HT1080 (cell line): ENCODE data around the gene PCAT6. TPM values are rescaled to one million over a fixed set of nuclear protein-coding genes. Genes with fewer than 3 reads are reported as not detected.
A peak's percentile ranks its signal among the peaks of the same experiment; 100 is the strongest.
"Not testable (repeated sequence)": the region's sequence is repeated elsewhere in the genome, so short reads cannot be mapped to it uniquely, and the experiment has no call there.

Source experiments
- DNase-seq: peaks from one replicate; pipeline ENCODE4 v3.0.0-alpha.2; 2015; ENCODE audit warnings: low read depth
- total RNA-seq: library from RNA; depleted of rRNA; stranded (reverse); fragments of >200 nt; shearing (Covaris generic); gene quantifications from 2 replicates; pipeline ENCODE4 v1.2.3, GENCODE V29; 2014

PCAT6 gene
- total RNA-seq, 1 experiment from 2014 or later, result not detected

DNA sequence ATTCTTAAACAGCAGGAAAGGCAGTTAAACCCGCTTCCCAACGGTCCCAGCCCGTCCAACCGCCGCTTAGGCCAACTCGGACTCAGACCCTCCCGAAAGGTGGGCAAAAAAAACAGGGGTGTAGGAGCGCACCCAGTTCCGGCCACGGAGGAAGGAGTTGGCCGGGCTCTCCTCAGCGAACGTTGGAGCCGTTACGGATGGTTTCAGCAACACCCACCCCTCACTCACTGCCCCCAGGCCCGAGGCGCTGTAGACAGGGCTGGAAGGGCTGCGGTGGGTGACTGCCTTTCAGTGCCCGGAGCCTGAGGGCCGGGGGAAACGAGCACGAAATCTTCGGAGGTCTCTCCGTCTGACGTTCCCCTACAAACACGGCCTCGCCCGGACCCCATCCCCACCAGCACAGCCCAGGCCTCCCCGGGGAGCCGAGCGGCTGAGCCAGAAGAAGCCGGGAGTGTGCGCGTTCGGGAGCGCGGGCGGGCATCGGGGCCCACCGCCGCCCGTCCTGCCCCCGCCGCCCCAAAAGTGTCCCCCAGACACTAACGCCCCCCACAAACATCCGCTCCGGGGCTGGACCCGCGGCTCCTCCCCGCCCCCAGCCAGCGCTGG is 3.8 kb upstream of the PCAT6 start:
- no peak for DNase-seq

DNA sequence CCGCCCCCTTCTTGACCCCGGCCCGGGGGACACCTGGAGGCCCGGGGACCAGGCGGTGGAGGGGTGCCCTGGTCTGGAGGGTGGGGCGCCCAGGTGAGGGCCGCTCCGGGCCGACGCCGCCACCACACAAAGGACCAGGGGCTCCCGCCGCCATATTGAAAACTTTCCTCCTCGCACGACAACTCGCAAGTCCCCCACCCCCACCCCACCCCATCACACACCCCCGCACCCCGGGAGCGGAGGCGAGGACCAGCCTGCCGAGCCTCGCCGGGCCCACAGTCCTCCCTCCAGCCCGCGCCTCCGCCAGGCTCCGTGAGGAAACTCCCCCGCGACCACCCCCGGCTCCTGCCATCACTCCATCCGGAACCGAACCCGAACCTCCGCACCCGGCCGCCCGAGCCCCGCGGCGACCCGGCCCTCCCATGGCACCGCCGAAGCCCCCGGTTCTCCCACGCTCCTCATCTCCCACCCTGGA is 3.3 kb upstream of the PCAT6 start:
- no peak for DNase-seq

DNA sequence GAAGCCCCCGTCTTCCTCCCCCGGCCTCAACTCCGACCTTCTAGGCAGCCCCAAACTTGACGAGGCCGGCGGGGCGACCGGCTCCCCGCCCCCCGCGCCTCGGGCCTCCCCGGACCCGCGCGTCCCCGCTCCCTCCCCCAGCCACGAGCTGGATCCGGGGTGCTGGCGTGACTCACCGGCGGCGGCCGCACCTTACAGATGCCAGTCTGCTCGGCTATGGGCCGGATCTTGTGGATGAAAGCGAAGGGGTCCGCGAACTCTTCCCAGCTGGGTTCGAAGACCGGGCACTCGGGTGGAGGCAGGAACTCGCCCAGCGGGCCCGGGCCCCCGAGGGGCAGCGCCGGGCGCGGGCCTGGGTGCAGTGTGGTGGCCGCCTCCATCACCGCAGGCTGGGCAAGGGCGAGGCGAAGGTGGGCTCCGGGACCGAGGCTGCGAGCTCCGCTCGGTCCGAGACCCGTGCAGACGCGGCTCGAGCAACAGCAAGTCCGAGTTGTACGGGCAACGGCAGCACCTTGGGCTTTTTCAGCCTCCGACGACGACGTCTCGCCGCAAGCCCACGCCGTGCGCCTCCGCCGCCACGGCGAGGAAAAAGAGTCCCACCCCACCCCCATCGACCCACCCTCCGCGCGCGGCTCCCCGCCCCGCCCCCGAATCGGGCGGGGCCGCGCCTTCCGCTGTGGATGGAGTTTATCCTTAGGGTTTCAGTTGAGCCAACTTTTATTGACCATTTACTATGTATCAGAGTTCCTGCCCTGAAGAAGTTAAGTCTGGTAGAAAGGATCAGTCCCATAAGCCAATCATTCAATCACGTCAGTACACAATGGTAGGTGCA is 2.6 kb upstream of the PCAT6 start, which contains the start of gene KDM5B:
Gene KDM5B (minus strand): TSS at position 496 of the 832 bp plus-strand sequence. CDS start 116 bp downstream, at position 380.
- DNase-seq, result peak; percentile 32

DNA sequence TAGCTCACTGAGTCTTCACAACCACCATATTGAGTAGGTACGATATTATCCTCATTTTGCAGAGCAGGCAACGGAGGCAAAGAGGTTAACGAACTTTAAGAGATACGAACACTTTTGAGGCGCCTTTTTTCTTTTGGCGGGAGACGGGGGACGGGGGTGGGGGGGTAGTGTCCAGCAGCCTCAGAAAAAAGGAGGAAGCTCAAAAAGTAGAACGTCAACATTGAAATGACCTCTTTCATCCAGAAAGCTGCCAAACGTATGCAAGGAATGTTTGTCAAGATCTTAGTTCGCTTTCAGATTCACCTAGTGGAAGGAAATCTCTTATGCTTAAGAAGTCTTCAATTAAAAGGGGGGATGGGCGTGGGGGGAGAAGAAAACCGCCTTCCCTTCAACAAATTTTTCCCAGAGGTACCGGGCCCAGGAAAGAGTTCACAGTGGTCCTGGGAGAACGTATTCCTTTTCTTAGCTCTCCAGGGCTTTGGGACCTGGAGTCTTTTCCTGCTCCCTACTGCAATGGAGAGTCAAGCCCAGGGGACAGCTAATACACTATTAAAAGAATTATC is 1.1 kb upstream of the PCAT6 start:
- no peak for DNase-seq

DNA sequence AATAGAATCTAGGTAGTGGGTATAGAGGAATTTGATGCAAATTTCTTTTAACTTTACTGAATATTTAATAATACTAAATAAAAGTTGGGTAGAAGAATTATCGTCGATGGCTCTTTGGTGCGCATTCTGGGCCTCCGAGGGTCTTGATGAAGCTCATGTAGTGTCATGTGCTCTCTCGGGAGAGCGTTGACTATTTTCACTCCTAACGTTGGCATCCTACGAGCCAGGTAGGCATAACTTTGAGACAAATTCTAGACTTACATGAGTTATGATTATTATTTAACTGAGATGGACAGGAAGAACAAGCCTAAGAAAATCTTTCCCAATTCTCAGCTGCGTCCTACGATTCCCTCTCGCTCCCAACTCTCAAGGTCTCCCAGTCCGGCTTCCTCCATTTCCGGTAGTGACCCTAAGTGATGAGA is 550 bp upstream of the PCAT6 start:
- DNase-seq, result no peak

DNA sequence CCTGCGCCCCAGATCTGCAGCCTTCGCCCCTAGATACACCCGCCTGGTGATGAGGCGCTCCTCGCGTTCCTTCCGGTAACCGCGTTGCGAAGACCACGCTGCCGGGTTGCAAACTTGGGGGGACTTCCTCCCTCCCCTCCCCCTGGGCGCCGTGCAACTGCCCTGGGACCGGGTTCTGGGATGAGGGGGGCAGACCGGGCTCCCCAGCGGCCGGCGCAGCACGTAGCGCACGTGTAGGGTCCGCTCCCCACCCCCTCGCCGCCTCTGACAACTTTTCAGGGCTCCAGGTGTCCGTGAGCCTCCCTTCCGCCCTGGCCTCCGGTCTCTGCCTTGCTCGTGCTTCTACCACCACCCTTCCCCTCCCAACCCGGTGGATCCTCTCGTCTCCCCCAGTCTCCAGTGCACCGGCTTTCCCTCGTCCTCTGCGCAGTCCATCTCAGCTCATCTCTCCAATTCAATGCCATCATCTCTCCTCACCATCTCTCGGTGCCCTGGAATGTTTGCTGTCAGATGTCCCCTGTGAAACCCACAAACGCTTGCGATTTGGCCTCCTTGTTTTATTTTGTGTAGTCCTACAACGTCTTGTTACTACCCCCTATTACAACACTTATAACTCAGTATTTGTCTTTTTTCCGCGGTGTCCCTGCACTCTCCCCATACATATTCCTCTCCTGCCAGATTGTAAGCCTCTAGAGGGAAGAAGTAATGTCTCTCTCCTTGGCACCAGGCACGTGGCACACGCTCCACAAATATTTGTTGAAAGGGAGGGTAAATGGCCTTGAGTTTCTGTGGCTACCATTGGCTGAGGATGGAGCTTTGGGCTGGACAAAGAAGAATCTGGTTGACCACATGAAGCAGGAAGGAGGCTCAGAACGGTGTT is 782 bp downstream of the PCAT6 start:
- DNase-seq, result no peak

DNA sequence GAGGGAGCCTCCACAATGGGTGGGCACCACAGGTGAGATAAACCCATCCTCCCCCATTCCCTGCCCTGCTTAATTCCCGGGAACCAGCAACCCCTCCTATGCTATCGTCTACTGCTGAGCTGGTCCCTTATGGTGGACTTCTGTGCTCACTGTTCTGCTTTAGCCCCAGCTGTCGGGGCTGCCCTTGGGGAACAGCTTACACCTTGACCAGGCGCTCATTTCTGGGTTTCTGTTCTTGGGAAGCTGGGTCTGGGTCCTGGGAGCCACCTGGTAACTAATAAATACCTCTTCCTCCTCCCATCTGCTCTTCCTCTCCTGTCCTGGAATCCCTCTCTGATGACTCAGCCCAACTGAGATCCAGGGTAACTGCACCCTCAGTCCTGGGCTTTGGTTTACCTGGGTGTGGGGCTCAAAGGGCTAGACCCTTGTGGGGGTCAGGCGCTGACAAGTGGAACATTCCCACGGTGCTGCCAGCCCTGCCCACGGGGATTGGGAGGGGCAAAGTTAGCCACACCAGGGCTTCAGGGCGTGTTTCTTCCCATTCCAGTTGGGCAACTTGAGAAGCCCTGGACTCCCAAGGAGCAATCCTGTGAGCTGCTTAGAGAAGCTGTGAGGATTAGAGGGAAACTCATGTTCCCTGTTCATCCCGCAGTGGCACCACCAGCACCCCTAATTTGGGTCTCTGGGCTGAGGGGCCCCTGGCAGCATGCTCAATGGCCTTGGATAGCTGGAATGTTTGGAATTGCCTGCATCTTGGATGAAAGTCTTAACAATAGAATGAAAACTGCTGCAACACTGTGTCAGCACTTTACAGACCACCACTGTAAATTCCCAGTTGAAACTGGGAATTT is 1.6 kb downstream of the PCAT6 start:
- no peak for DNase-seq

DNA sequence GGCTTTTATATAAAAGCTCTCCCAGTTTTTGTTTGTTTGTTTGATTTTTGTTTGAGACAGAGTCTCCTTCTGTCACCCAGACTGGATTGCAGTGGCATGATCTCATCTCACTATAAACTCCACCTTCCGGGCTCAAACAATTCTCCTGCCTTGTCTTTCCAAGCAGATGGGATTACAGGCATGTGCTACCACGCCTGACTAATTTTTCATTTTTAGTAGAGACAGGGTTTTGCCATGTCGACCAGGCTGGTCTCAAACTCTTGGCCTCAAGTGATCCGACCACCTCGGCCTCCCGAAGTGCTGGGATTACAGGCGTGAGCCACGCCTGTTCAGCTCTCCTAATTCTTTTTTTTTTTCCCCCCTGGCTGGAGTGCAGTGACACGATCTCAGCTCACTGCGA is 4.4 kb downstream of the PCAT6 start:
- DNase-seq, result no peak

DNA sequence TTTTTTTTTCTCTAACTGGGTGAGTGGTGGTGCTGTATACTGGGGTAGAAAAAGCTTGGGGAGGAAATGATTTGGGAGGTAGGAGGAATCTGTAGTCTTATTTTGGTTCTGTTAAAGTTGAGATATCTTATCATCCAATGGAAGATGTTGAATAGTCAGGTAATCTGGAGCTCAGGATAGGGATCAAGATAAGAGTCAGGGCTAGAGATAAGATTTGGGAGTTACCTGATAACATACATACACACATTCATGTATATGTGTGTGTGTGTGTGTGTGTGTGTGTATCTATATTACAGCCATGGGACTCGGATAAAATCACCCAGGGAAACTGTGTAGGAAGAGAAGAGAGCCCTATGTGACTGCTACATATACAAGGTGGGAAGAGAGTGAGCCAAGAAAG is 8.1 kb downstream of the PCAT6 start:
- DNase-seq, result no peak

DNA sequence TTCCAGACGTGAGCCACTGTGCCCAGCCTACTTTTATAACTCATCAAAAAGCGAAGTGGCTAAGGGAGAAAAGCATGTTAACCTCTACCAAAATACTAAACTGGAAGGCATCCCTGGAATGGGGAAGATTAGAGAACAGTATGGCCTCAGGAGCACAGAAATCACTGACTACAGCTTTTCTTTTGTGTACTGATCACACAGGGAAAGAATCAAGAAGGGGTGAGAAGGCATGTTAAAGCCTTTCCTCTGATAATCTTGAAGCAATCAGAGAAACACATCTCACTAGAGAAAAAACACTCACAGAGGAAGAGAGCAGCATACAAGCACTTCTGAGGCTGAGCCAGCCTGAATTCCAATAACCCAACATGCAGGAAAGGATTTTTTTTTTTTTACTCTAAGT is 10.7 kb downstream of the PCAT6 start:
- DNase-seq, result no peak

DNA sequence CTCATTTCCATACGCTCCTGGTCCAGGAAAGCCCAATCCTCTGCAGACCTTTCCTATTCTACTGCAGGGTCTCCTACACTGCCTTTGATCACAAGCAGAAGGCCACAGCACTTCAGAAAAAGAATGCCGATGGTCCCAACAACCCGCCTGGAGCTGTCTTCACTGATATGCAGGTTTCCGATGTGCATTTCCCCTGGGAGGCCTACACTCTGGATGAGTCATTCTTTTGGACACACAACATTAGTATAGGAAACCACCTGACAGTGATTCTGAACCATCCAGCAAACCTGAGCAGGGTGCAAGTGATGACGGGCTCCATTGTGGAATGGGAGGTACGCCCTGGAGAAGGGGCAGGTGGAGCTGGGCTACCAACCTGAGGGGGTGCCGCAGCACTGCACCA is 15.0 kb downstream of the PCAT6 start:
- no peak for DNase-seq

DNA sequence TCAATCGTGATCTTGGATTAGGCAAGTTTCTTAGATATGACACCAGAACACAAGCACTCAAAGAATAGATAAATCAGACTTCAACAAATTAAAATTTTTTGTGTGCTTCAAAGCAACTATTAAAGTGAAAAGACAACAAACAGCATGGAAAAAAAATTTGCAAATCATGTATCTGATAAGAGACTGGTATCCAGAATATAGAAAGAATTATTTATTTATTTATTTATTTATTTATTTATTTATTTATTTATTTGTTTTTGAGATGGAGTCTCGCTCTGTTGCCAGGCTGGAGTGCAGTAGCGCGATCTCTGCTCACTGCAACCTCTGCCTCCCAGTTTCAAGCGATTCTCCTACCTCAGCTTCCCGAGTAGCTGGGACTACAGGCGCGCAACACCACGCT is 18.5 kb downstream of the PCAT6 start:
- DNase-seq, result not testable (repeated sequence)

DNA sequence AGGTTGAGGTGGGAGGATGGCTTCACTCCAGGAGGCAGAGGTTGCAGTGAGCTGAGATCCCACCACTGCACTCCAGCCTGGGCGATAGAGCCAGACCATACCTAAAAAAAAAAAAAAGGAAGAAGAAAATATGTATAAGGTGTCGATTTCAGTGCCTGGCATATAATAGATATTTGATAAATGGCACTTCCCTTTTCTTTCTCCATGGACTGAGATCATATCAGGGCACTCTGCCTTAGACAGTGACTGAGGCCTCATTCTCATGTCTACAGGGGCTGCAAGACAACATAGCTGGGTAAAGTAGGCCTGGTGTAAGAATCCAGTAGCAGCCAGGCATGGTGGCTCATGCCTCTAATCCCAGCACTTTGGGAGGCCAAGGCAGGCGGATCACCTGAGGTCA is 21.2 kb downstream of the PCAT6 start:
- DNase-seq, result no peak

DNA sequence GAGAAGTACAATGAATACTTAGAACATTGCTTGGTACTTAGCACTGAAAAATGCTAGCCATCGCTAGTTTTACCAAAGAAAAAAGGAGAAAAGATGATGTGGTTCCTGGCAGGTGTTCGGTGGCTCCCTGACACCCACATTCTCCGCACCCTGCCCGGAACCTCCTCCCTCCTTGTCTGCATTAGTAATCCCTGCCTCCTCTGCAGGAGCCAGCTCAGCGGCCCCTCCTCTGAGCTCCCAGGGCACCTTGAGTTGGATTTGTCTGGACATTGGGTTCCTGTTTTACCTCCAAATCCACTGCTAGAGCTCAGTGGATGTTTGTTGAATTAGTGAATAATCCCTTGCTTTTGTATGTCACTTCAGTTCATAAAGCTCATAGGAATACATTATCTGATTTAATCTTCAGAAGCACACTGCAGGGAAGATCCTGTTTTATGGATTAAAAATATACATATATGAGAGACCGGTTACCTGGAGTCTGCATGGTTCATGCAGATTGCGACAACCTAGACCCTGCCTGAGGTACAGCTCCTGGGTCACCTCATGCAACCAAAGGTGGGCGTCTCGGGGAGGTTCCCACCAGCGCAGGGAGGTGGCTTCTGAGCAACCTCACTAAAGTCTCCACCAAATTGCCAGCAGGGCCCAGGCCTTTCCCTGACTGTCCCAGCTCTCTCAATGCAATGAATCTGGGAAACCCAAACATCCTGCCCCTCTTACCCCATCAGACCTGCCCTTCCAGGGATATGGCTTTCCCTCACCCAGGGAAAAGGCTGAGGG is 24.2 kb downstream of the PCAT6 start:
- no peak for DNase-seq

DNA sequence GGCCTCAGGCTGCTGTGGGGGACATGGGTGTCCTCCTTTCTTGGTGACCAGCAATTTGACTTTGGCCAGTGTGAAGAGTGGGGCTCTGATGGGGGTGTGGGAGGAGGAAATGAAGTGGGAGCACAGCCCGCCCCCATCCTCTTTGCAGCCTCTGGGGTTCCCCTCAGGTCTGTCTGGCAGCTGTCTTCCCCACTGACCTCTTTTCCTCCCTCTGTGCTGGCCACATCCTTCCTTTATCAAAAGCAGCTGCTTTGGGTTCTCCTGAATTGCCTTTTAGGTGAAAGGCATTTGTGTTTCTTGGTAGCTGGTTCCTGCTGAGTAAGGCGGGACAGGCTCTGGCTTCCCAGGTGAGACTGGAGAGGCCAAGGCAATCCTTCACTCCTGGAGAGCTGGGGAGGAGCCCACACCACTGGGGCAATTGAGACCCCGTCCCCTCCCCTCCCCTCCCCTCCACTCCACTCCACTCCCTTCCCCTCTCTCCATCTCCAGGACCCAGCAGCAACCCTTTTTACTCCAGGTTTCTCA is 24.9 kb downstream of the PCAT6 start:
- no peak for DNase-seq

DNA sequence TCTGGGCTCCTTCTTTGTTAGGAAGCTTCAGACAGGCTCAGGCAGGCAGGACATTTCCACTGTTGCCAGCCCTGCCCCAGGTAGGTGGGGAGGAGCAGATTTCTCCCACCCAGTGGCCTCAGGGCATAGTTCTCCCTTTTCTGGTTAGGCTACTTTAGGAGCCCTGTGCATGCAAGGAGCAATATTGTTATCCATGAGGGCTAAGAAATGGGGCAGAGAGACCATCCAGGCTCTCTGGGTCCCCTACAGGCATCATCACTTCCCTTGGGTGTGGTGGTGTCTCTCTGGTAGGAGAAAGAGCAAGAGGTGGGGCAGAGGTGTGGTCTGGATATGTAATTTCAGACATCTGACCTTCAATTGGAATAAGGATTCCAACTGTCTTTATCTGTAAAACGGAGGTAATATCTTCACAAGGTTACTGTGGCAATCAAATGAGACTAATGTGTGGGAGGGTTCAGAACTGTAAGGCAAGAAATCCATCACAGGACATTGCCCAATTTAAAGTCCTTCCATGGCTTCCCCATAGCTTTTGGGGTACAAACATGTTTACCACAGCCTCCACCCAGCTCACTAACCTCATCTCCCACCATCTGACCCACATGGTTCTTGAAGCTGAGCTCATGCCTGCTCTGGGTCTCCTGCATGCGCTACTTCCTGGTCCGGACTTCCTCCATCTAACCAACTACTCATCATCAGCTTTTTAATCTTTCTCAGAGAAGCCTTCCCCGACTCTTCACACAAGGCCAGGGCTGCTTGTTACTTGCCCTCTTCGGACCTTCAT is 26.1 kb downstream of the PCAT6 start:
- no peak for DNase-seq

DNA sequence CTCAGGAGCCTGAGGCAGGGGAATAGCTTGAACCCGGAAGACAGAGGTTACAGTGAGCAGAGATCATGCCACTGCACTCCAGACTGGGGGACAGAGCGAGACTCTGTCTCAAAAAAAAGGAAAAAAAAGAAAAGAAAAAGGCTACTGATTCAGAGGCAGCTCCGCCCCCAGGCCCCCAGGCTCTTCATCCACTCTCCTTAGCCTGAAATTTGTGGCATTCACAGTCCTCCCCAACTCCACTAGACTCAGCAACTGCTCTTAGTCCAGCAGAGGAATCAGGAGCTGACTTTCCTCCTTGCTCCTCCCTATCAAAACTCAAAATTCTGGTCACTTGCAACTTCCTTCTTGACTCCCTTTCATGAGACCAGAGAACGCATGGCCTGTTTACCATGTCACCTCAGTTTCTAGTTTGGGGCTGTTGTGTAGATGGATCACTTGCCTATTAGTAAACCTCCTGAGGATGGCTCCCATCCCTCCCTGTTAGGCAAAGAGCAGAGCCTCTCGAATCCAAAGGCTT is 27.1 kb downstream of the PCAT6 start:
- no peak for DNase-seq

DNA sequence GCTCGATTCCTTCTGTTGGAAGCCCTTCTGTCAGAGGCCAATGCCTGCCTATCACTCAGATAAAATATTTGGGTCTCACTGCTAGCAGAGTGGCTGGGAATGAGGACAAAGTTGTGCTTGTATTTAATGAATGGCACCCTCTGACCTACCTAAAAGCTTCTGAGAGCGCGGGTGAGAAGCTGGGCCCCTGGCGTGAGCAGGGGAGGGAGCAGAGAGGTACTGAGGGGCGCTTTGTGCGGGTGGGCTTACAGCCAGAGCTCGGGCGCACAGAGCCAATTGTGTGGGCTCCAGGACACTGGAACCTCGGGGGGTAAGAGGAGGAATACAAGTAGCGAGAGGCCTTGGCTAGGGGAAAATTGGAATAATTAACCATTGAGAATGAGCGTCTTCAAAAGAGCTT is 32.3 kb downstream of the PCAT6 start:
- DNase-seq, result no peak
